Measurements from ENCODE around the gene BATF. TPM values are rescaled to one million over a fixed set of nuclear protein-coding genes. Genes with fewer than 3 reads are reported as not detected.
"Not testable (repeated sequence)": the region's sequence is repeated elsewhere in the genome, so short reads cannot be mapped to it uniquely, and the experiment has no call there.

The BATF gene, protein sequence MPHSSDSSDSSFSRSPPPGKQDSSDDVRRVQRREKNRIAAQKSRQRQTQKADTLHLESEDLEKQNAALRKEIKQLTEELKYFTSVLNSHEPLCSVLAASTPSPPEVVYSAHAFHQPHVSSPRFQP
- 1 to 10 TPM in 2 of 4 donors, under 1 TPM in 2; 0.36 to 5.2 (median 1.1) TPM for total RNA-seq

DNA sequence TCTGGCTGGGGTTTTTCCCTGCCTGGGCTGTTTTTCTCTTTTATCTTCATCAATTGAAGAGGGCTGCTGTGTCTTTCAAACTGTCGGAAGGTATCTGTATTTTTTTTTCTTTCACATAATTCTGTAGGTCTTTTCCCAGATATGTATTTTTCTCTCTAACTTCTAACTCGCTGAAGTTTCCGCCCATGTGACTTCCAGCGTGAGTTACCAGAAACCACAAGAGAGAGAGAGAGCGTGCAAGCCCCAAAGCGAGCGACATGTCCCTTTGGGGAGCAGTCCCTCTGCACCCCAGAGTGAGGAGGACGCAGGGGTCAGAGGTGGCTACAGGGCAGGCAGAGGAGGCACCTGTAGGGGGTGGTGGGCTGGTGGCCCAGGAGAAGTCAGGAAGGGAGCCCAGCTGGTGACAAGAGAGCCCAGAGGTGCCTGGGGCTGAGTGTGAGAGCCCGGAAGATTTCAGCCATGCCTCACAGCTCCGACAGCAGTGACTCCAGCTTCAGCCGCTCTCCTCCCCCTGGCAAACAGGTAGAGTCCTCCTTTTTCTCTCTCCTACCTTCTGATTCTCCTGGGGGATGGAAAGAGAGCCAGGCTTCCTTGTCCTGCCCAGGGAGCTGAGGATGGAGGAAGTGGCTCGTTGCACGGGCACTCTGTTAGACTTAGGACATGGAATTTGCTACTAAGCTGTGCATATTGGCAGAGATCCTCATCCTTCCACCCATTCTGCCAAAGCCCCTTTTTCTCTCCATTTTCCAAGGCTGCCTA is at the start of gene BATF:
BATF (plus strand) TSS at position 246 of the 759 bp plus-strand sequence; CDS start at position 460, 214 bp downstream.
- no peak within 1 kb of the TSS for H3K27ac ChIP-seq
- no peaks in the 10 kb centered on the region for H3K36me3 ChIP-seq
- H3K27me3 ChIP-seq: no peaks in the 10 kb centered on the region
- TF ChIP-seq, protein P1, sequence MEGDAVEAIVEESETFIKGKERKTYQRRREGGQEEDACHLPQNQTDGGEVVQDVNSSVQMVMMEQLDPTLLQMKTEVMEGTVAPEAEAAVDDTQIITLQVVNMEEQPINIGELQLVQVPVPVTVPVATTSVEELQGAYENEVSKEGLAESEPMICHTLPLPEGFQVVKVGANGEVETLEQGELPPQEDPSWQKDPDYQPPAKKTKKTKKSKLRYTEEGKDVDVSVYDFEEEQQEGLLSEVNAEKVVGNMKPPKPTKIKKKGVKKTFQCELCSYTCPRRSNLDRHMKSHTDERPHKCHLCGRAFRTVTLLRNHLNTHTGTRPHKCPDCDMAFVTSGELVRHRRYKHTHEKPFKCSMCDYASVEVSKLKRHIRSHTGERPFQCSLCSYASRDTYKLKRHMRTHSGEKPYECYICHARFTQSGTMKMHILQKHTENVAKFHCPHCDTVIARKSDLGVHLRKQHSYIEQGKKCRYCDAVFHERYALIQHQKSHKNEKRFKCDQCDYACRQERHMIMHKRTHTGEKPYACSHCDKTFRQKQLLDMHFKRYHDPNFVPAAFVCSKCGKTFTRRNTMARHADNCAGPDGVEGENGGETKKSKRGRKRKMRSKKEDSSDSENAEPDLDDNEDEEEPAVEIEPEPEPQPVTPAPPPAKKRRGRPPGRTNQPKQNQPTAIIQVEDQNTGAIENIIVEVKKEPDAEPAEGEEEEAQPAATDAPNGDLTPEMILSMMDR (IDR thresholded peaks at IDR 0.05 in 4 of 5, conservative IDR thresholded peaks at IDR 0.05 in 1 of 5): no peak
- TF ChIP-seq POLR2A (IDR thresholded peaks at IDR 0.05): no peak
- in situ Hi-C loops (cut with MboI; ENCODE audit: low sequenced_read_pairs in 4 of 4): no loop called here
- no peaks in the 10 kb centered on the region for H3K4me1 ChIP-seq
- peak within 1 kb of the TSS in 1 of 4 donors; percentile 23 for H3K4me3 ChIP-seq
- intact Hi-C loops (cut with DNase I; ENCODE audit: low total_unique reads): no loop called here
- DNase-seq (no peak), ATAC-seq (no peak)
- no peaks in the 10 kb centered on the region for H3K9me3 ChIP-seq

- in situ Hi-C loops (cut with MboI; ENCODE audit: low sequenced_read_pairs in 4 of 4); intact Hi-C loops (cut with DNase I; ENCODE audit: low total_unique reads): not testable (repeated sequence)
- H3K36me3 ChIP-seq: peaks cover 0 to 41% of the 10 kb centered on the region in 2 donors
Observed at GRCh38 chr14:75474127-75474526, 48.1 kb upstream of the BATF start.

DNA sequence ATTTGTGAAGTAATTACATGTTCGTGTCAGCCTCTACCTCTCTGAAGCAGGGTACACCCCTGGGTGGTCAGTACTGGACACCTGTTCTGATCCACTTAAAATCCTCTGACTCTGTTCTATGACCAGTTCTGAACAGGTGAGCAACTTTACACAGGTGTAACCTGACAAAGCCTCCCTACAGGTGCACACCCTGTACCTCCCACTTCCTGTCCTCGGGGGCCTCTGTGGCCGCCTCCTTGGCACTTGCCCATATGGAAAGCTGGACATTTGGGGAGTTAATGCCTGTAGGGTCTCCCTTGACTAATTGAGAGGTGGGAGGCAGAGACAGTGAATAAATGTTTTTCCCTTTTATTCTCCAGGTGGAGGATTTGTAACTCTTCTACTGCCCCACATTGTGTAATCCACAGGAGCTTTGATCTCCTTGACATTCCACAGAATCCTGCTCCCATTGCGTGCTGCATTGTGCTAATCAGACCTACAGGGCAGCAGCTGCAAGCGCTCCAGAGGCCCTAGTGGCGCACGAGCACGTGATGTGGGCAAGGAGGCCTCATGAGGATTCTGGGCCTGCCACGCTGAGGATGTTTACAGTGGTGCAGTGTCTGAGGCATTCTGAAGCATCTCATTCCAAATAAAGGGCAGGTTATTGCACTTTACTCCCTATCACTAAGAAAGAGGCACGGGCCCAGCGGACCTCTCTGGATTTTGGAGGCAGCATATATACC is 45.8 kb upstream of the BATF start:
- Histone ChIP-seq H3K4me1 (no peaks in the 10 kb centered on the region), H3K36me3 (peaks cover 0 to 19% of the 10 kb centered on the region in 2 donors), H3K4me3 (no peak overlapping the region), H3K27me3 (no peaks in the 10 kb centered on the region), H3K9me3 (no peaks in the 10 kb centered on the region), H3K27ac (no peak overlapping the region)
- ATAC-seq: peak; percentile 43 to 65
- in situ Hi-C loops (cut with MboI; ENCODE audit: low sequenced_read_pairs in 4 of 4): loop anchor here in 1 of 4 donors (25.0 kb wide), 1 partner anchor 339 kb away; the partner anchor contains the start of gene NEK9
- TF ChIP-seq POLR2A (IDR thresholded peaks at IDR 0.05): no peak
- TF ChIP-seq, protein P1 (IDR thresholded peaks at IDR 0.05 in 4 of 5, conservative IDR thresholded peaks at IDR 0.05 in 1 of 5): no peak
- peak in 1 of 2 donors; percentile 46 for DNase-seq
- intact Hi-C loops (cut with DNase I; ENCODE audit: low total_unique reads): no loop called here

More at GRCh38 chr14:75474127-75474526, 48.1 kb upstream of the BATF start:
- H3K27ac ChIP-seq, ATAC-seq, H3K27me3 ChIP-seq, DNase-seq, H3K4me1 ChIP-seq, H3K9me3 ChIP-seq, H3K4me3 ChIP-seq: not testable (repeated sequence)

DNA sequence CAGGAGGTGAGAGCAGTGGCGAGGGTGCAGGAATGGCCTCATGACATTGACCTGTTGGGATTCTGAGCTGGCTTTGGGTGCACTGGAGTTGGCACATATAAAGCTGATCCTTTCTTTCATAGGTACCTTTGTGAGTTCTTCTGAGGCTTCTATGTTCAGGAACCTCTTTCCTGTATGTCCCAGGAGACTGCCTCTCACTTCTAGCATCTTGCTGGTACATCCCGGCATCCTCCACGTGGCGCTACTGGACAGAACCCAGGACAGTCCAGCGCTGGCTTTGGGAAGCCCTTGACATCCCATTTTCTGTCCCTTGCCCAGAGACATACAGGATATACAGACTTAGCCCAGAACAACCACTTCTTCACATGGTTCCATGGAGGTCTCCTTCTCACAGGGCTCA is 44.4 kb upstream of the BATF start:
- ATAC-seq: no peak

More for the DNA sequence above, 44.4 kb upstream of the BATF start:
- H3K4me3 ChIP-seq: no peak overlapping the region
- H3K27me3 ChIP-seq: no peaks in the 10 kb centered on the region
- peak in 1 of 2 donors; percentile 12 for DNase-seq
- peaks cover 0 to 6% of the 10 kb centered on the region in 2 donors for H3K36me3 ChIP-seq
- no peaks in the 10 kb centered on the region for H3K4me1 ChIP-seq
- TF ChIP-seq, protein P1 (IDR thresholded peaks at IDR 0.05 in 4 of 5, conservative IDR thresholded peaks at IDR 0.05 in 1 of 5): no peak
- no peak for TF ChIP-seq POLR2A (IDR thresholded peaks at IDR 0.05)
- no peaks in the 10 kb centered on the region for H3K9me3 ChIP-seq
- intact Hi-C loops (cut with DNase I; ENCODE audit: low total_unique reads): no loop called here
- in situ Hi-C loops (cut with MboI; ENCODE audit: low sequenced_read_pairs in 4 of 4): loop anchor here in 1 of 4 donors (25.0 kb wide), 1 partner anchor 341 kb away; the partner anchor contains the start of gene NEK9
- no peak overlapping the region for H3K27ac ChIP-seq

Data from gastrocnemius medialis (tissue), 4 donors.